Measurements from ENCODE around the gene CD200R1.

DNA sequence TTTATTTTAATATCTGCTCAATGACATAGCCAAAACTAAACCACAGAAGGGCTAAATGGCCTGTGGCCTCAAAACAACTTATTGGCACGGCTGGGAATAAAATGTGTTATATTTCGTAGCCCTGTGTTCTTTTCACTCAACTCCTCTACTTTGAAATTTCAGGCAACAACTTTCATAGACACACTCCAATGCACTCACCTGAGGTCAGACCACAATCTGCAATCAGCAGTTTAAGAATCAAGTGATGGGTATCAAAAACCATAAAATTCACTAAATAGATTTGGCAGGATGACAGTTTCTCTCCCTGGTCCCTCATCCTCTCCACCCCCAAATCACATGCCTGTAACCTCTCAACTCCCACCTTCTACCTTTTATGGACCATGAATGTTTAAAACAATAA, 2.0 kb upstream of the CD200R1 start:
- TF ChIP-seq CTCF (IDR thresholded peaks at IDR 0.05), result no peak
- no peak for TF ChIP-seq POLR2A (IDR thresholded peaks at IDR 0.05)
- TF ChIP-seq POLR2AphosphoS5 (IDR thresholded peaks at IDR 0.05), result no peak

Measured in prostate gland (tissue), 2 donors.